ENCODE measurements around the gene CFAP54.
"Not testable (repeated sequence)": the region's sequence is repeated elsewhere in the genome, so short reads cannot be mapped to it uniquely, and the experiment has no call there.

The CFAP54 gene

GRCh38 chr12:96489392-96490056 is at the start of gene CFAP54:
Gene CFAP54, plus strand, starts transcription at chr12:96489577. Its CDS starts 33 bp downstream, at chr12:96489610.
- DNase-seq (ENCODE audit: low read depth): peak; percentile 85

DNA sequence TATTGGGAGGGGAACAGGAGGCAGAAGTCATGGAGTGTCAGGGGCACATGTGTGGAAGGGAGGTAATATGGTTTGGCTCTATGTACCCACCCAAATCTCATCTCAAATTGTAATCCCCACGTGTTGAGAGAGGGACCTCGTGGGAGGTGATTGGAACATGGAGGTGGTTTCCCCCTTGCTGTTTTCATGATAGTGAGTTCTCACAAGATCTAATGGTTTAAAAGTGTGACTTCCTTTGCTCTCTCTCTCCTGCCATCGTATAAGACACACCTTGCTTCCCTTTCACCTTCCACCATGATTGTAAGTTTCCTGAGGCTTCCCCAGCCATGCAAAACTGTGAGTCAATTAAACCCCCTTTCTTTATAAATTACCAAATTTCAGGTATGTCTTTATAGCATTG is 47.6 kb upstream of the CFAP54 start:
- DNase-seq (ENCODE audit: low read depth): no peak

GRCh38 chr12:96442906-96443305 is 46.5 kb upstream of the CFAP54 start:
- no peak for DNase-seq (ENCODE audit: low read depth)

DNA sequence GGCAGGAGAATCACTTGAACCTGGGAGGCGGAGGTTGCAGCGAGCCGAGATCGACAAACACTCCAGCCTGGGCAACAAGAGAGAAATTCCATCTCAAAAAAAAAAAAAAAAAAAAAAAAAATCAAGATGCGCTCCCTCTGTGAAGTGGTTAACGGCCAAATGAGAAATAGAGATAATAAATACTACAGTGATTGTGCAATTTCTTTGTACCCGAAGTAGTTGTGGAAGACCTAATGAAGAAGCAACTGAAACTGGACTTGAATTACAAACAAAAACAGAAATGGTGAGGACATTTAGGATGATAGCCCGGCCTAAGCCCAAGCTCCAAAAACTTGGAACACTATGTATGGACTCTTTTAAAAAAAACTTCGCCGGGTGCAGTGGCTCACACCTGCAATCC is 45.0 kb upstream of the CFAP54 start:
- DNase-seq (ENCODE audit: low read depth): no peak

GRCh38 chr12:96445691-96446583 is 43.4 kb upstream of the CFAP54 start:
- DNase-seq (ENCODE audit: low read depth): peak; percentile 28

DNA sequence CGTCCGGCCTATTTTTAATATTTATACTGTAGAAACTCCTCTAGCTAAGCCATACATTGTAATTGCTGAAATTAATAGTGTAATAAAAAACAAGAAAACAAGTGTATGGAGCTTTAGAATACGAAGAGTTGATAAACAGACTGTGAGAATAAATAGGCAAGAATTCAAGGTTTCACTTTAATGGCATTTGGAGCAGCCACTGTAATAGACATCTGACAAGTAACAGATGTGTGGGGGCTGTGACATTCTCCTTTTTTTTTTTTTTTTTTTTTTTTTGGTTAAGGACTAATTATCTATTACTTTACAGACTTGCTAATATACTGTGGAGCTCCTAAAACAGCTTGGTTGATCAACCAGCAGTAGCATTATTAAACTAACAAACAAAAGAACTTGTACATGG is 42.1 kb upstream of the CFAP54 start:
- DNase-seq (ENCODE audit: low read depth): no peak

DNA sequence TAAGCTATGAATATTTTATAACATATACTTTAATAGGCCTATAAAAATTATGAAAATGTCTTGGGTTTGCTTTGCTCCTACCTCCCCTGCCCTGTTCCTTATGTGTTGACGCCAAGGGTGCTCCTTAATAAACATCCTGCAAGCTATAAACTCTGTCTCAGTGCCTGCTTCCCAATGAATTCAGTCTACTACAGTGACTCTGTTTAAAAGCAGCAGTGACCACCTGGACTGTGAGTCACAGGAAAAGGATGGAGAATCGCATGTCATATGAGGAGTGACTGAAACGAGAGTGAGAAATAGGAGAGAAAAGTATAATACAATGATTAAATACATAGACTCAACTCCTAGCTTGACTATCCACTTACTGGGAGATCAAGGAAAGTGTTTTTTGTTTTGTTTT is 41.1 kb upstream of the CFAP54 start:
- DNase-seq (ENCODE audit: low read depth): no peak

DNA sequence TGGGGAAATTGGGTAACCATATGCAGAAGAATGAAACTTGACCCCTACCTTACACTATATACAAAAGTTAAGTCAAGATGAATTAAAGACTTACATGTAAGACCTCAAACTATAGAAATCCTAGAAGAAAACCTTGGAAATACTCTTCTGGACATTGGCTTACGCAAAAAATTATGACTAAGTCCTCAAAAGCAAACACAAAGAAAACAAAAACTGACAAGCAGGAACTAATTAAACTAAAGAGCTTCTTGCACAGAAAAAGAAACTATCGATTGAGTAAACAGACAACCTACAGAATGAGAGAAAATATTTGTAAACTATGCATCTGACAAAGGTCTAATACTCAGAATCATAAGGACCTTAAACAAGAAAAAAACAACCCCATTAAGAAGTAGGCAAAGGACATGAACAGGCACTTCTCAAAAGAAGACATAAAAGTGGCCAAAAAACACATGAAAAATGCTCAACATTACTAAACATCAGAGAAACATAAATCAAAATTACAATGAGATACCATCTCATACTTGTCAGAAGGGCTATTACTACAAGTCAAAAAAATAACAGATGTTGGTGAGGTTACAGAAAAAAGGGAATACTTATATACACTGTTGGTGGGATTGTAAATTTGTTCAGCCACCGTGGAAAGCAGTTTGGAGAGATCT is 37.0 kb upstream of the CFAP54 start:
- no peak for DNase-seq (ENCODE audit: low read depth)

DNA sequence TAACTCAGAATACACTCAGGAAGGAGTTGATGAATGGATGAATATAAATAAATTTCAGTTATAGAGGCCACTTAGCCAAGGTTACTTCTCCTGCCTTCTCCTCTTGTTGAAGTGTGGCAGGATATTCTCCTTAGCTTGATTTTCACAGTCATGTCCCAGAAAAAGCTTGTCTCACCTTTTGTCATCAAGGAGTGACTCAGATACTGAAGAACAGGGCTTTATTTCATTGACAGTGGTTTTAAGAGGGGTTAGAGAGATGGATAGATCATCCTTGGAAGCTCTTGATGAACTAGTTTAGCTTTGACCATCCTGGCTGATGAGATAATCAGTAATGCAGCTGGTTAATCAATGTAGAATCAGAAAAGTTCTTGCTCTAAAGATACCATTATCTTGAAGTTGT is 35.0 kb upstream of the CFAP54 start:
- no peak for DNase-seq (ENCODE audit: low read depth)

GRCh38 chr12:96456265-96456974 is 33.0 kb upstream of the CFAP54 start:
- no peak for DNase-seq (ENCODE audit: low read depth)

GRCh38 chr12:96457191-96457930 is 32.0 kb upstream of the CFAP54 start:
- no peak for DNase-seq (ENCODE audit: low read depth)

DNA sequence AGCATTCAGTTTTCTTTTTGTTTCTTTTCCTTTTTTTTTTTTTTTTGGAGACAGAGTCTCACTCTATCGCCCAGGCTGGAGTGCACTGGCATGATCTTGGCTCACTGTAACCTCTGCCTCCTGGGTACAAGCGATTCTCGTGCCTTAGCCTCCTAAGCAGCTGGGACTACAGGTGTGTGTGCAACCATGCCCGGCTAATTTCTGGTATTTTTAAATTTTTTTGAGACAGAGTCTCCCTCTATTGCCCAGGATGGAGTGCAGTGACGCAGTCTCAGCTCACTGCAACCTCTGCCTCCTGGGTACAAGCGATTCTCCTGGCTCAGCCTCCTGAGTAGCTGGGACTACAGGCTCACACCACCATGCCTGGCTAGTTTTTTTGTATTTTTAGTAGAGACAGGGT is 30.1 kb upstream of the CFAP54 start:
- not testable (repeated sequence) for DNase-seq (ENCODE audit: low read depth)

DNA sequence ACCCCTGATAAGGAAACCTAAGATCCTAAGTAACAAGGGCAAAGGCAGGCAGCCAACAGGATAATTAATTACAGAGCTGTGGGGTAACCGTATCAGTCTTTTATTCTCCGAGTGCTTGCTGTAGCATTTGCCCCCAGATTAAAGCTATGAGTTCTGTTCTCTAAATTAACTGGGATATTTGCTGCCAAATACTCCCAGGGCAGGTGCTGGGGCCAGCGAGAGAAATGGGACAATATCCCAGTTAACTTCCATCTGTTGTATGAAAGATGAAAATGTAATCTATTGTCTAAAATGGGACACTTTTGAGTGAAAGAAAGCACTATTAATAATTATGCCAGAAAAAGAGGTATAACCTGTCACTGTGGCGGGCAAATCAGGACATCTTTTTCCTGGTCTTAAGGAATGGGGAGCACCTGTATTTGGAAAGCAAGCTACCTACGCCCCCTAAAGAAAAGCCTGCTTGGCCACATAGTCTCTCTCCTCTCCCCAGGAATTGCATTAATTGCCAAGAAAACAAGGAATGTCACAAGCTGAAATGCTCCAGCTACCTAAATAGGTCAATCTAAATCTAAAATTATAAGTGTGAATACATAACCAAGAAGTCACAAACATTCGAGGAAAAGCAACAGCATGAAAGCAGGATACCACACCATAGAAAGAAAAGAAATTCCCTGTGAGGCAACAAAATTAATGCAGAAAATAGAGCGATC is 26.7 kb upstream of the CFAP54 start:
- no peak for DNase-seq (ENCODE audit: low read depth)

DNA sequence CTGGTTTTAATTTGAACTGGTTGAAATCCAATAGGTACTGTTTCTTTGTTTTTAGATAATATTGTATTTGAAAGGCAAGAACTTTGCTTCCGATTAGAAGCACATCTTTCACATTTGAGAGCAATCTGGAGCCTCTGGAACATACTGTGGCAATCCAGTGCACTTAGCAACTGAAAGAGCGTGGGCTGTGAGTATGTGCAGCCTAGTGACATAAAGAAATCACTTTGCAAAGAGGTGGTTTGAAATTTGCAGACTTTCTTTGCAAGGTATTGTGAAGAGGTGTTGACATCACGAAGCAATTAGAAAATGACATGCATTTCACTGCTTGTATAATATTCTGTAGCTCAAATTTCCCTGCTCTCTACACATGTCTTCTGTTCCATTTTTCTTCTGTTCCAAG is 23.5 kb upstream of the CFAP54 start:
- no peak for DNase-seq (ENCODE audit: low read depth)

GRCh38 chr12:96466939-96467751 is 22.2 kb upstream of the CFAP54 start:
- no peak for DNase-seq (ENCODE audit: low read depth)

DNA sequence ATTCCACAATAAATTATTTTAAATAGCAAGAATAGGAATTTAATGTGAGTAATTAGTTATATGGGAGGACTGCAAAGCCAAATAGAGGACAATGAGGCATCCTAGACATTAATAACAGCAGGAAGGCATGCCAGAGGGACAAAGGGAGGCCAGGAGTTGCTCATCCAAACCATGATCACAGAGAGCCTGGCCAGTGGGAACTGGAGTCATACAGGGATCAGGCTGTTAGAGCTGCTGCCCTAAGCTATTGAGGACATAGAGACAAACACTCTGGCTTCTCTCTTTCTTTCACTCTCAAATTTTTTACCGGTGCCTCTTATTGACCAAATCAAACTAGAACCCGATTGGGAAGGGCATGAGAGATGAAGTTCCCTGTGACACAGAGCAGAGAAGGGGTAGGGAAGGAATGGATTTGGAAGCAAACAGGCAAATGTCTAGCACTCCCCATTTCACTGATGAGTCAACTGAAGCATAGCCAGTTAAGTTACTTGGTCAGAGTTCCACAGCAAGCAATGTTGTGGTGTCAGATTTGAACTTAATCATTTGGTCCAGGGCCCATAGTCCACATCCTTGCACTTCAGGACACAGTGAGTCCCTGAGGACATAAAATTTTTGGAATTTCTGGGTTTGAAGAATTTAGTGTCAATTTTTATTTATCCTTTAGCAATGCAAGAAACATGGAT is 17.9 kb upstream of the CFAP54 start:
- DNase-seq (ENCODE audit: low read depth): no peak

DNA sequence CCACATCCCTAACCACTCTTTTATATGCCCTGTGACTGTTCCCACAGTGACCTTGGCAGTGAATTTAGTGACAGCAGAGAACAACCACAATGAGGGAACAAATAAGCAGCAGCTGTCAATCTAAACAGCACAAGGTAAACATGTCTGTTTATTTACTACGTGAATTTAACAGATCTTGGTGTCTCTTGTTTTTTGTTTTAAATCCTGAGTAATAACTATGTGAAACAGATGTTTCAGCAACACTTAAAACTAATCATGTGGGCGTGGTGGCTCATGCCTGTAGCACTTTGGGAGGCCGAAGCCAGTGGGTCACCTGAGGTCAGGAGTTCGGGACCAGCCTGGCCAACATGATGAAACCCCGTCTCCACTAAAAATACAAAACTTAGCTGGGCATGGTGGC is 17.0 kb upstream of the CFAP54 start:
- DNase-seq (ENCODE audit: low read depth): no peak

DNA sequence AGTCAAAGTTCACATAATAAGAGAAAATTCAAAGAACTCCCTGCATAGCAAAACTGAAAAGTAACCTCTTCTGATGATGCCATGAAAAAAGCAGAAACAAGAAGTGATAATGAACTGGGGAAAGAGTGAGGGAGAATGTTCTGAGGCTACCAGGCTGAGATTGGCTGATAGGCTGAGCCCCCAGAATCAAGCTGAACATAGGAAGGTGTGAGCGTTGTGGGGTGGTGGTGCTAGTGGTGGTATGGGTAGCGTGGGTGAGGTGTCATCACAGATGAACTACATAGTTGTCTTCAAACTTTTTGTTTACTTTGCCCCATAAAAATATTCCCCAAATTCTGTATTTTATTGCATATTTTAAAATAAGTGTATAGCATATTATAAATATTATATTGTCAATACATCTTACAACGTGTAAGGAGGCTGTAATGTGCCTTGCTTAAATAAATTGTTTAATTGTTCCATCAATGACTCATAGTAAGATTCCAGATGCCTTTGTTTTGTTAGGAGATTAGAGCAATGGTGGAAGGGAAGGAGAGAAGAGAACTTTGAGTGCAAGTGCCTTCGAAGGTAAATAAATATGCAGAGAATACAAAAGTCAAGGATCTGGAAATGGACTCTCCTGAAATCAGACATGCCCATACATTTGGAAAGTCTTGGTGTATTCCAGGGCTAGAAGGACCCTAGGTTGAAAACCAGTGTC is 15.8 kb upstream of the CFAP54 start:
- no peak for DNase-seq (ENCODE audit: low read depth)

GRCh38 chr12:96474206-96474605 is 15.2 kb upstream of the CFAP54 start:
- DNase-seq (ENCODE audit: low read depth): no peak
